Measurements from ENCODE around the gene E2F7. TPM values are rescaled to one million over a fixed set of nuclear protein-coding genes. Genes with fewer than 3 reads are reported as not detected.

The E2F7 gene
- total RNA-seq, 4 donors from 2014 or later, result not detected

- Histone ChIP-seq H3K4me3 (no peak overlapping the region), H3K4me1 (no peaks in the 10 kb centered on the region), H3K9me3 (peaks cover 0 to 7% (median 0%) of the 10 kb centered on the region in 3 donors), H3K27me3 (no peaks in the 10 kb centered on the region), H3K27ac (no peak overlapping the region), H3K36me3 (no peaks in the 10 kb centered on the region)
- in situ Hi-C loops (cut with MboI; ENCODE audit: low sequenced_read_pairs in 4 of 4), result loop anchor here in 2 of 4 donors (25.0 kb wide), 2 partner anchors 104 to 346 kb away; no protein-coding TSS in a partner anchor
- ATAC-seq, result no peak
- no peak for DNase-seq
- intact Hi-C loops (cut with DNase I; ENCODE audit: low total_unique reads), result no loop called here
- TF ChIP-seq POLR2A (IDR thresholded peaks at IDR 0.05) (no peak), CTCF (IDR thresholded peaks at IDR 0.05 in 4 of 5, conservative IDR thresholded peaks at IDR 0.05 in 1 of 5) (no peak)
These were observed 81.9 kb downstream of the E2F7 start for GRCh38 chr12:76983420-76983819.

- DNase-seq (no peak), ATAC-seq (no peak)
- TF ChIP-seq CTCF (IDR thresholded peaks at IDR 0.05 in 4 of 5, conservative IDR thresholded peaks at IDR 0.05 in 1 of 5) (no peak), POLR2A (IDR thresholded peaks at IDR 0.05) (no peak)
- H3K9me3 ChIP-seq, result peaks cover 0 to 7% (median 0%) of the 10 kb centered on the region in 3 donors
- H3K4me3 ChIP-seq, result no peak overlapping the region
- H3K4me1 ChIP-seq, result no peaks in the 10 kb centered on the region
- no peaks in the 10 kb centered on the region for H3K27me3 ChIP-seq
- no peaks in the 10 kb centered on the region for H3K36me3 ChIP-seq
- in situ Hi-C loops (cut with MboI; ENCODE audit: low sequenced_read_pairs in 4 of 4) (loop anchor here in 2 of 4 donors (25.0 kb wide), 2 partner anchors 107 to 343 kb away; no protein-coding TSS in a partner anchor), intact Hi-C loops (cut with DNase I; ENCODE audit: low total_unique reads) (no loop called here)
- H3K27ac ChIP-seq, result no peak overlapping the region
These were observed 85.2 kb downstream of the E2F7 start for GRCh38 chr12:76980196-76980595.

- H3K27me3 ChIP-seq, result no peaks in the 10 kb centered on the region
- no peak overlapping the region for H3K27ac ChIP-seq
- H3K9me3 ChIP-seq, result no peaks in the 10 kb centered on the region
- DNase-seq, result no peak
- ATAC-seq, result no peak
- H3K36me3 ChIP-seq, result no peaks in the 10 kb centered on the region
- H3K4me3 ChIP-seq, result no peak overlapping the region
- TF ChIP-seq CTCF (IDR thresholded peaks at IDR 0.05 in 4 of 5, conservative IDR thresholded peaks at IDR 0.05 in 1 of 5) (no peak), POLR2A (IDR thresholded peaks at IDR 0.05) (no peak)
- H3K4me1 ChIP-seq, result no peaks in the 10 kb centered on the region
- in situ Hi-C loops (cut with MboI; ENCODE audit: low sequenced_read_pairs in 4 of 4) (loop anchor here in 2 of 4 donors (25.0 kb wide), 2 partner anchors 110 to 340 kb away; no protein-coding TSS in a partner anchor), intact Hi-C loops (cut with DNase I; ENCODE audit: low total_unique reads) (no loop called here)
These were observed 88.5 kb downstream of the E2F7 start for GRCh38 chr12:76976777-76977382.

Other genes starting within 250 kb of the E2F7 start
- 10 to 100 TPM in 3 of 4 donors, 1 to 10 TPM in 1; 6.9 to 24.2 (median 12.6) TPM for gene CSRP2, start 186.6 kb downstream of the E2F7 start, total RNA-seq

Data from gastrocnemius medialis (tissue), 4 donors.